GM19455 (cell line): ENCODE results near the gene MCC.

Source experiments
- ATAC-seq: cut with Tn5 transposase; IDR thresholded peaks from one replicate; pipeline ENCODE4 v1.9.1; 2021; ENCODE audit not compliant: unreplicated experiment

Gene MCC

DNA sequence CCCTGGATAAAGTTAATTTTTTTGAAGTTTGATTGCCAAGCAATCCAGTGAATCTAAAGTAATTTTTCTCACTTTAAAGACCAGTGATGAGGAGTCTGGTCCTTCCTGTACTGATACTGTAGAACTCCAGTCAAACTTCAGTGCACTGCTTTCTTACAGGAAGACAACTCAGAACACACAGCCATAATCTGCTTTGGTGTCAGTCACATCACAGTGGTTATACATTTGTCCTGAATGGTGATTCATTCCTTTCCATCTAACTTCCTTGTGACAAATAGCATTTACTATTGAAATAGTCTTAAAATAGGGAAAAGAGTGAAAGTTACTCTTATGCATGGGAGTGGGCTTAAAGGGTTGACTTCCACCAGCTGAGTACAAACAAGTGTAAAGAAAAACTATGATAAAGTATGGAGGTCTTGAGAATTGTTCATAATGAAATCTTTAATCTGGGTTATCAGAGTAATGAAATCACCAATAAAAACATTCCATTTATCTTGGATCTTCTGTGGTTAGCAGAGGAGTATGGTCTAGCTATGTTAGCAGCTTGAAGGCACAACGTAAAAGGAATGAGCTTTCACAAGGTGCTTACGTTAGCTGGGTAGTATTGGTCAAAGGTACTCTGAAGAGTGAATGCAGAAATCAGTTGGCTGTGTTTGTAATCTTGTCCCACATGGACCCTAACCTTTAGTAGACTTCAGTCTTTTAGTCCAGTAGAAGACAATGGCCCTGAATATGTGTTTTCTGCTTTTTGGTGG, 470.2 kb downstream of the MCC start:
- no peak for ATAC-seq

DNA sequence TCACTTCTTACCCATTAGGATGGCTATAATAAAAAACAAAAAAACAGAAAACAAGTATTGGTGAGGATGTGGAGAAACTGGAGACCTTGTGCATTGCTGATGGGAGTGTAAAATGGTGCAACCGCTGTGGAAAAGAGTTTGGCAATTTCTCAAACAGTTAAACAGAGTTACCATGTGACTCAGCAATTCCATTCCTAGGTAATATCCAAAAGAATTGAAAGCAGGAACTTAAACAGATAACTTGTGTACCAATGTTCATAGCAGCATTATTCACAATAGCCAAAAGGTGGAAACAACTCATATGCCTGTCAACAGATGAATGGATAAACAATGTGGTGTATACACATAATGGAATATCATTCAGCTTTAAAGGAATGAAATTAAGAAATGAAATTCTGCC, 482.8 kb downstream of the MCC start:
- ATAC-seq = no peak

DNA sequence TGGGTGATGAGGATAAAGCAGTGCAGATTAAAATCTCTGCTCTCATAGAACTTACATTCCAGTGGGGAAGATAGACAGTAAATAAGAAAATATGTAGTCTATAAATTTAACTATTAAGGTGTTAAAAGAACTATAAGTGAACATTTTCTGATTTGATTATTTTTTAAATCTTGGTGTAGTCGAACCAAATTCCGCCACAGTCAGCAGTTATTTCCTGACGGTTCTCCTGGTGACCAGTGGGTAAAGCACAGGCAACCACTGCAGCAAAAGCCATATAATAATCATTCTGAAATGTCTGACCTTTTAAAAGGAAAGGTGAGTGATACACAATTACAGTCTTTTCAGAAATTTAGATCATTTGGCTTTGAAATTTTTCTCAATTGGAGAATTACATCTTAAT, 484.5 kb downstream of the MCC start:
- ATAC-seq = no peak

DNA sequence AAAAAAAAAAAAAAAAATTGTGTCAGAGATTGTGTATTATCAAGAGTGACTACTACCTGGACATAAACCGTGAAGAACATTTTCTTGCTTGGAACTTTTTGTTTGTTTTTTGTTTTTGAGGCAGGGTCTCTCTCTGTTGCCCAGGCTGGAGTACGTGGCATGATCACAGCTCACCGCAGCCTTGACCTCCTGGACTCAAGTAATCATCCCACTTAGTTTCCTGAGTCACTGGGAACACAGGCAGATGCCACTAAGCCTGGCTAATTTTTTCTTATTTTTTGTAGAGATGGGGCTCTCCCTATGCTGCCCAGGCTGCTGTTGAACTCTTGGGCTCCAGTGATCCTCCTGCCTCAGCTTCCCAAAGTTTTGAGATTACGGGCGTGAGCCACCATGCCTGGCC, 485.8 kb downstream of the MCC start:
- no peak for ATAC-seq

- no peak for ATAC-seq
These were observed 487.8 kb downstream of the MCC start for GRCh38 chr5:113000466-113000865.

DNA sequence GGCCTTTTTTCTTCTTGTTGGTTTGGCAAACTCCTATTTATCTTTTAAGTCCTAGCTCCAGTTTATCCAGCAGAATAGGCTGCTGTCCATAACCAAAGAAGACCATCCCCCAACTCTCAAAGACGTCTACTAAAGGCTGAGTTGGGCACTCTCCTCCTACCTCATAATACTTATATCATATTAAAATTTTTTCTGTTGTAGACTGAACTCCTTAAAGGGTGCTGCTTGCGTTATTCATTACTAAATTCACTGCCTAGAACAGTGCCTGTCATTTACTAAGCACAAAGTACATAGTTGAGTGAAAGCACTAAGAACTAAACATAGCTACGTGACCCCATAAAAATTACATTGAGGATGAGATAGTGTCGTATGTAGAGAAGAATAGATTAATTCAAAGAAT, 490.0 kb downstream of the MCC start:
- no peak for ATAC-seq

DNA sequence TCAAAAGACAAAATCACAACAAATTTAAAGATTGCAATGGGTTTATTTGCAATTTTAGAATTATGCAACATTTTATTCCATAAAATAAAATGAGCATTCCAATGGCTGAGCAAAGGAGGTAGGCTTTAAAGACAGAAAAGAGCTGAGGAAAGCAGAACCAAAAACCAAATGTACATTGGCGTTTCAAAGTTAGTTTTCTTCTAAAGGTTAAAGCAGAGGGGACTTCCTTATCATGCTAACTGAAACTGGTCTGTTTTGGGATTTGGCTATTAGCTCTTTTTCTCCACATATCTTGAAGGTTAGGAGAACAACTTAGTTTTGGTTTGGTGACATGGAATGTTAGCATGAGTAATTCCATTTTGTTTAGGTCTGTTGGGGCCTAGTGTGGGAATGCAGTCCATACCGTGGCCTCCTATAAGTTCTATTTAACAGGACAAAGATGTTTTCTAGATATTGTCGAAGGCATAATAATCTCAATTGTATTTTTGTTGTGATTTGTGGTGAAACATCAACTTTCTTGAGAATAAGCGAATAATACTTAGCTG, 491.4 kb downstream of the MCC start:
- no peak for ATAC-seq

GRCh38 chr5:112995764-112996618, 492.3 kb downstream of the MCC start:
- ATAC-seq = peak; percentile 82

DNA sequence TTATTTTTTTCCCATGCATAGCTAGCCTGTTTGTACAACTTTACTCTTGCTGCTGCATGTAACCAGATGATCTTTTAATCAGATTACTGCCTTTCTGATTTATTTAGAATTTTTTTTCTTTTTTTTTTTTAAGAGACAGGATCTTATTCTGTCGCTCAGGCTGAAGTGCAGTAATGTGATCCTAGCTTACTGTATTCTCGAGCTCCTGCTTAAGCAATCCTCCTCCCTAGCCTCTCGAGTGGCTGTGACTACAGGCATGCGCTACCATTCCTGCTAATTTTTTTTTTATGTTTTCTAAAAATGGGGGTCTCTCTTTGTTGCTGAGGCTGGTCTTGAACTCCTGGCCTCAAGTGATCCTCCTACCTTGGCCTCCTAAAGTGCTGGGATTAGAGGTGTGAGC, 502.0 kb downstream of the MCC start:
- ATAC-seq = no peak

DNA sequence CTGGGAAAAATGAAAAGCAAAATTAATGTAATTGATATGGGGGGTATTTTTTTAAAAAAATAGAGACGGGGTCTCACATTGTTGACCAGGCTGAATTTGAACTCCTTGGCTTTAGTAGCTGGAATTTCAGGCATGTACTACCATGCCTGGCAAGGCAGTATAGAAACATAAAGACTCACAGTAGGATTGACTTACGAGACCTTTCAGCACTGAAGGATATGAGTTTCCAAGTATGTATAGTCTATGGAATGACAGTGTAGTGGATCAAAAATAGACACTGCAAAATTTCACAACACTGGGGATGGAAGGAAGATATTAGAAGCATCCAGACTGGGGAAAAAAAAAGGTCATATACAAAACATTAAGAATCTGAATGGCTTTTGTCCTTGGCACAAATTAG, 504.9 kb downstream of the MCC start:
- ATAC-seq = no peak

GRCh38 chr5:112979723-112980122, 508.5 kb downstream of the MCC start:
- no peak for ATAC-seq

GRCh38 chr5:112978836-112979235, 509.4 kb downstream of the MCC start:
- no peak for ATAC-seq

- no peak for ATAC-seq
These were observed 510.8 kb downstream of the MCC start for GRCh38 chr5:112977440-112977861.

- peak; percentile 97 for ATAC-seq
These were observed 511.6 kb downstream of the MCC start, which contains the start of gene DCP2 for GRCh38 chr5:112976432-112977309. Gene DCP2, plus strand, starts transcription at chr5:112976798. Its CDS starts 136 bp downstream, at chr5:112976934.

DNA sequence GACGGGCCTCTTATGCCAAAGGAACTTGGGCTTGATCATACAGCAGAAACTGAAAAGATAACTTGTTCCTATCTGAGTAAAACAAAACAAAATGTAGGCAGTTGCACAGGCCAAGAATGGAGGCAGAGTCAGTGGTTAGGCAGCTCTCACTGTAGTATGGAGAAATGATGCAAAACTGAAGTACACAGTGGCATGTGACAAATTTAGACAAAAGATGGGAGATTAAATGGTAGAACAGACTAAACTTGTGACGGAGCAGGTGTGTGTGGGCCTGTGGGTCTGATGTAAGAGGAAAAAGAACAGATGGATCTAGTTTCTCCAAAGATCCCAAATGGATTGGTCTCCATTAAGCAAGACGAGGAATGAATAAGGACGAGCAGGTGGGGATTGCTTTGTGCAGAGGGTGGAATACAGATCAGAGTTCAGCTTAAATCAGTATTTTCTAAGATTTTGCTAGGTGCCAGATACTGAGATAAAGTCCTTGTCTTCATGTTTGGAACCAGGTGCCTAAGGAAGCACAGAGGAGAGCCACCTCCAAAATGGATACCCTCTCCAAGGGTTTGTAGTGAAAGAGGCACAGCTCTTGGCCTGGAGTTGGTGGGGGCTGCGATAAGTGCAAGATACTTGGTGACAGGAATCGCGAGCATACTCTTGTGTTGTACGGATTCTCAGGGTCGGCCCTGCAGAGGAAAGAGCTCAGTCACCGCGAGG, 512.4 kb downstream of the MCC start:
- peak; percentile 24 for ATAC-seq

- no peak for ATAC-seq
These were observed 513.4 kb downstream of the MCC start for GRCh38 chr5:112974901-112975300.

DNA sequence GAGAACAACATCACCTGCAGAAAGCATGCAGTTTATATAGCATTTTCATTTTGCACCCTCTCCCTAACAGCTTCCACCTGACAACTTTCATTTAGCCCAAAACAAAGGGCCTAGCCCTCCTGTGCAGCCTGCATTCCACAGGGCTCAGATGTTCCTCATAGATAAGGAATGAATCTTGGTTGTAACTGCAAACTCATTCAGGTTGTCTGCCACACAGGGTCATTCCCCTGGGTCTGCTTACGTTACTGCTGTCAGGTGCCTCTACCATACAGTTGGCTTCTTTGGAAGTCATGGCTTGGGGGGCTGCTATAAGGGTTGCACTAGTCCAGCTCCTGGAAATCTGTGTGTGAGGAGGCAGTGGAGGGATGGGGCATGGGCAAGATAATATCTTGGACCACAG, 514.3 kb downstream of the MCC start:
- ATAC-seq = no peak

DNA sequence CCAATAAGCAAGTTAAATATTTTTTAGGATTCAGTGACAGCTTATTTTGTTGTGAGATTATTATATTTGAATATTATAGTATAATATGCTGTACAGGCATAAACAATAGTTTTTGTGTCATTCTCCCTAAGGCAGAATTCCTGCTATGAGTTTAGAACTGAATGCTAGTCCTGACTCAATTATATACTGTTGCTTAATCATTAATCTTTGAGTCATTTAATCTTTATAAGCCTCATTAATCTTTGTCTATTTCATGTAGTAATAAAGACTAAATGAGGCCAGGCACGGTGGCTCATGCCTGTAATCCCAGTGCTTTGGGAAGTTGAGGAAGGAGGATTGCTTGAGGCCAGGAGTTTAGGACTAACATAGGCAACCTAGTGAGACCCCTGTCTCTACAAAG, 515.2 kb downstream of the MCC start:
- no peak for ATAC-seq
